HG02759 (cell line): ENCODE measurements around the gene SVIL.

Experiments used
- ATAC-seq: cut with Tn5 transposase; IDR thresholded peaks from one replicate; pipeline ENCODE4 v1.9.1; 2021; ENCODE audit warnings: mild to moderate bottlenecking, moderate library complexity; ENCODE audit not compliant: unreplicated experiment

Gene SVIL

GRCh38 chr10:29634764-29635625, at the start of gene SVIL:
TSS of gene SVIL (minus strand) at chr10:29634971. CDS start at chr10:29555058, 79,913 bp downstream.
- peak; percentile 5 for ATAC-seq

GRCh38 chr10:29681676-29682448, 47.1 kb upstream of the SVIL start:
- ATAC-seq, result peak; percentile 74

- no peak for ATAC-seq
Measured at GRCh38 chr10:29680091-29680490, 45.3 kb upstream of the SVIL start.

DNA sequence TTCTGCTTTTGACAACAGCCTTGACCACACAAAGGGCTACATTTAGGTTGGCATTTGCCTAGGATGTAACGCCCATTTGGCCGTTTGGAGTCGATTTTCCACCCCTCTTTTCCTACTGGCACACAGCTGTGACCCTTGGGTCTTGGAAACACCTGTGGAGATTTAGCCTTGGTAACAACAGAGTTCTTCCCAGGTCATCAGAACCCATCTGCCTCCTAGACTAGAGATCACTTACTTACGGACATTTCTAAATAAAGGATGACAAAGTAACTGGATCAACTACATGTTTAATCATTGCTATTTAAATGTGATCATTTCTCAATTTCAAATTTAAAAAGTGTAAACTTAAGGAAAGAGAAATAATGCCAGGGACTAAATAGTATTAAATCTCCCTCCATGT, 42.0 kb upstream of the SVIL start:
- ATAC-seq, result no peak

GRCh38 chr10:29675984-29676383, 41.2 kb upstream of the SVIL start:
- ATAC-seq, result no peak

DNA sequence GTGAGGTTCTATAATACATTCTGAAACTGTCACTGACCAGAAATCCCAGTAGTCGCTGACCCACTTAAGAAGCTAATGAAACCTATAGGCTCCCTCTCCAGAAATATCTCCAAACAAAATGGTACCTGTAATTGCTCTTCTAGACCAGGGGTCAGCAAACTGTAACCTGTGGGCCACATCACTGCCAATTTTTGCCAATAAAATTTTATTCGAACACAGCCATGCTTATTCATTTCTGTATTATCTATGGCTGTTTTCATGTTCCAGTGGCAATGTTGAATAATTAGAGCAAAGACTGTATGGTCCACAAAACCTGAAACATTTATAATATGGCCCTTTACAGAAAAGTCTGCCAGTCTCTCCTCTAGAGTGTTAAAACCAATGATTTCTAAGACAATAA, 37.2 kb upstream of the SVIL start:
- no peak for ATAC-seq

- no peak for ATAC-seq
Measured at GRCh38 chr10:29671228-29671780, 36.5 kb upstream of the SVIL start.

DNA sequence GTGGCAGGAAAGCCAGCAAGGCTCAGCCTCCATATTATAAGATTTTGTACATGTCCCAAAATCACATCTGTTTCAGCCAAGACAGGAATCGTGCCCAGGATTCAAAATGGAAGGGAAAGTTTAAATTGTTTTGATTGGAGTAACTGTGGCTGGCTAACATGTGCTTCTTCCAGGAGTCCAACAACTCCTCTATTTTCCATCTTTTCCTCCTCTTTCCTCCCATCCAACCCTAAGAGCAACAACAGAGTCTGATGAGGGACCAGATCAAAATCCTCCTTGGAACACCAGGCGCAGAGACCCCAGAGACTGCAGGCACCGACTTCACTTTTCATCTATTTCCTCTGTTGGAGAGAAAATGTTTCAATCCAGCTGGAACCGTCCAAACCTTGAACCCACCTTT, 36.0 kb upstream of the SVIL start:
- ATAC-seq, result no peak

GRCh38 chr10:29669149-29669548, 34.4 kb upstream of the SVIL start:
- ATAC-seq, result no peak

DNA sequence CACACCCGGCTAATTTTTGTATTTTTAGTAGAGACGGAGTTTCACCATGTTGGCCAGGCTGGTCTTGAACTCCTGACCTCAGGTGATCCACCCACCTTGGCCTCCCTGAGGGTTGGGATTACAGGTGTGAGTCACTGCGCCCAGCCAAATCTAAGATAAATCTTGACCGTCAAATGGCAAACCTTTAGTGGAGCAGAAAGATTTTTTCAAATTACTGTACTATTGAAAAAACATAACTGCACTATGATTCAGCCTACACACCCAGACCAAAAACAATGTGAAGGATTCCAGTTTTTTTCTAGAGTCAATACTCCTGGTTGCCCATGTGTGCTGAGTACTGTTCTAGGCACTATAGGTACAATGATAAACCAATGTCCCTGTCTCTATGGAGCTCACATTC, 33.9 kb upstream of the SVIL start:
- no peak for ATAC-seq

GRCh38 chr10:29667191-29667590, 32.4 kb upstream of the SVIL start:
- no peak for ATAC-seq

DNA sequence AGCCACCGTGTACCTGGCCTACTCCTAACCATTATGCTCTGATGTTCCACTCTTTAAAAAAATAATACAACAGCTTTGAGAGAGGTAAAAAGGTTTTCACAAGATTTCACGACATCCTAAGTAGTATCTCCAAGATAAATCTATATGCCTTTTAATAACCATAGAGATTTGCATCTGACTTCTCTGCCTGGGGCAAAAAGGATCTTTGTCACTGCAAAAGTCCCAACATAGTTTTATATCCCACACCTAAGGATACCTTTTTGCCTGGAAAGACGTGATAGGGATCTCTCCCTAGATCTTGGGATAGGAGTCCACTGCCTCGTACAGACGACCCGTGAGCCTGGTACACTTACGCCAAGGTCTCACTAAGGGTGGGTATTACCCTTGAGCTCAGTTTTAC, 31.4 kb upstream of the SVIL start:
- no peak for ATAC-seq

- ATAC-seq, result no peak
Measured at GRCh38 chr10:29663718-29664117, 28.9 kb upstream of the SVIL start.

DNA sequence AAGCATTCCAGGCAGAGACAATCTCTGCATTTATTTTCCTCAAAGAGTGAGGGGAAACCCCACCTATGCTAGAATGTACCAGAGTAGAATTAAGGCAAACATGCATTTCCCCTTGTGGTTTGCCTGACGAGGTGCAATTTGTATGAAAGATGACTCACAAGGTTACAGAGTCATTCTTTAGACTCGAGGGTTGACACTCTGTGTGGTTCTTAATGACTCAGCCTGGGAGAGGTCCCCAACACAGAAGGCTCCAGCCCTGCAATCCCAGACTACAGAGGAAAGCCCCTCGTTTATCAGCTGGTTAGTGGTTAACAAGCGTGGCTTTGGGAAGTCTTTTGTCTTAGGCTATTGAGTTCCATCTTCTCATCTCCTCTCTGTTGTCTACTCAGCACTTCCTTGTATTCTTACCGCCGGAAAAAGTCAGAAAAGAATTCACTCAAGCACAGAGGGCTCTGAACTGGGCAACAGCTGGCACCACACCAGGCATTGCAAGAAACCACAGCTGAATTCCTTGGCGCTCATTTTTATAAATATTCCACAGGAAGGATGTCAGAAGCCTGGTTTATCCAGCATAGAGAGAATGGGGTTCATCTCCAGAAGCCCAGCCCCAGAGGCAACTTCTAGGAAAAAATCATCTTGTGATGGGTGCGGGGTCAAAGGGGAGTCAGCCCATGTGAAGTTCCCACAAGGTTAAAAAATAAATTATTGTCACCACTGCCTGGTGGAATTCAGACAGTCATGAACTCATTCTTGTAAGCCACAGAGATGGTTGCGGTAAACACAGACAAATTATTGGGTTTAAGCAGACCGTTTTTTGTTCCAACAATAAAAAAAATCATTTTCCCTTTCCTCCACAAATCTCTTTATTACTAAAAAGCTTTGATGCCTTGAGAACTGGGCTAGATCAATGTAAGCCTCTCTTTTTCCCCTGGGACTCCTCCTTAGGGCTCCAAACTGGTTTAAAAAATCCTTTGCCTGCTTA, 24.5 kb upstream of the SVIL start:
- peak; percentile 98 for ATAC-seq

DNA sequence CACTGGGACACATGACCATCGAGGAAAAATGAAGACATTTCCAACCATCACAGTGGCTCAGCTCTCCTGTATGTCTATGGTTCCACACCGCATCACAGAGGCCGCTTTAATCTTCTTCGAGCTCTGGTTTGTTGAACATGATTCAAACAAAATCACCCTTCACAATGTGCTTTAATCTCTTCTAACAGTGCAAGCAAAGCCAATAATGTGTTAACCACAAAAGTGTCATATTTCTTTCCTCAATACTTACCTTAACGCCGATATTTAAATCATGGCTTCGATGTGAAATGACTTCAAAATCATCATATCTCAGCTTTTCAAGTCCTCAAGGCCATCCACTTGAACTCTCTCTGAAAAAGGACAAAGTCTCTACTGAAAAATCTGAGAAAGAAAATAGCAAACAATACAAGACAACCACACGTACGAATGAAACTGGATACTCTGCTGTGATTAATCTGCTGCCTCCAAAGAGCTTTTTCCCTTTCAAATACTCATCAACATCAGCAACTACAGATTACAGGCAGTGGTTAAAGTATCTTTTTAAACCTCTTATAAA, 23.0 kb upstream of the SVIL start:
- no peak for ATAC-seq

- no peak for ATAC-seq
Measured at GRCh38 chr10:29656451-29656992, 21.8 kb upstream of the SVIL start.

DNA sequence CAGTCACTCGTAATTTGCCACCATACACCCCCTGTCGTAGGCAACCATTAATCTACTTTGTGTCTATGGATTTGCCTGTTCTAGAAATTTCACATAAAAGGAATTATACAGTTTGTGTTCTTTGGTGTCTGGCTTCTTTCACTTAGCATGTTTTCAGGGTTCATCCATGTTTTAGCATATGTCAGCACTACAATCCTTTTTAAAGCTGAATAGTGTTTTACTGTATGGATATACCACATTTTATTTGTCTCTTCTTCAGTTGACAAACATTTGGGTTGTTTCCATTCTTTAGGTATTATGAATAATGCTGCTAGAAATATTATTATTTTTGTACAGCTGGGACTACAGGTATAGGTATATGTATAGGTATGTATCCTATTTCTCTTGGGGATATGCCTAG, 17.4 kb upstream of the SVIL start:
- ATAC-seq, result no peak

- no peak for ATAC-seq
Measured at GRCh38 chr10:29651767-29652166, 17.0 kb upstream of the SVIL start.

- no peak for ATAC-seq
Measured at GRCh38 chr10:29650552-29650944, 15.8 kb upstream of the SVIL start.
